ENCODE results near the gene HSPB7. TPM values are rescaled to one million over a fixed set of nuclear protein-coding genes. Genes with fewer than 3 reads are reported as not detected.
"Not testable (repeated sequence)": the region's sequence is repeated elsewhere in the genome, so short reads cannot be mapped to it uniquely, and the experiment has no call there.

Gene HSPB7
- total RNA-seq, 2 experiments from 2014 or later = not detected

- DNase-seq (no peak), ATAC-seq (peak; percentile 22)
- CTCF ChIA-PET = interaction anchor here (2.3 kb wide), 1 partner anchor 235 kb away, joined by 7 read pairs; no protein-coding TSS in a partner anchor
- Mint-ChIP-seq H3K36me3 (no peaks in the 10 kb centered on the region), H3K27ac (no peak overlapping the region), H3K27me3 (peaks cover 12% of the 10 kb centered on the region), H3K9me3 (ENCODE audit: low read depth) (no peaks in the 10 kb centered on the region), H3K4me3 (no peak overlapping the region), H3K4me1 (no peaks in the 10 kb centered on the region)
Measured at GRCh38 chr1:16026723-16027484, 9.1 kb upstream of the HSPB7 start.

GRCh38 chr1:16026302-16026701 is 8.5 kb upstream of the HSPB7 start:
- H3K4me3 Mint-ChIP-seq; H3K4me1 Mint-ChIP-seq; DNase-seq; H3K36me3 Mint-ChIP-seq; H3K9me3 Mint-ChIP-seq (ENCODE audit: low read depth); H3K27ac Mint-ChIP-seq; ATAC-seq: not testable (repeated sequence)
- H3K27me3 Mint-ChIP-seq = peaks cover 17% of the 10 kb centered on the region
- CTCF ChIA-PET = interaction anchor here (2.3 kb wide), 1 partner anchor 235 kb away, joined by 7 read pairs; no protein-coding TSS in a partner anchor

- Mint-ChIP-seq H3K27ac (no peak overlapping the region), H3K4me1 (no peaks in the 10 kb centered on the region), H3K9me3 (ENCODE audit: low read depth) (no peaks in the 10 kb centered on the region), H3K27me3 (peaks cover 11% of the 10 kb centered on the region), H3K36me3 (no peaks in the 10 kb centered on the region), H3K4me3 (no peak overlapping the region)
- no peak for ATAC-seq
- DNase-seq = no peak
- CTCF ChIA-PET = no interaction called here
Measured at GRCh38 chr1:16023050-16023653, 5.3 kb upstream of the HSPB7 start.

- ATAC-seq (no peak), DNase-seq (no peak)
- H3K9me3 Mint-ChIP-seq (ENCODE audit: low read depth) = no peaks in the 10 kb centered on the region
- CTCF ChIA-PET = no interaction called here
- no peaks in the 10 kb centered on the region for H3K4me1 Mint-ChIP-seq
- H3K27ac Mint-ChIP-seq = no peak overlapping the region
- no peak overlapping the region for H3K4me3 Mint-ChIP-seq
- peaks cover 6% of the 10 kb centered on the region for H3K27me3 Mint-ChIP-seq
- no peaks in the 10 kb centered on the region for H3K36me3 Mint-ChIP-seq
Measured at GRCh38 chr1:16022393-16022792, 4.5 kb upstream of the HSPB7 start.

- no peak within 1 kb of the TSS for H3K4me3 Mint-ChIP-seq
- H3K27ac Mint-ChIP-seq = no peak within 1 kb of the TSS
- DNase-seq (no peak), ATAC-seq (no peak)
- H3K4me1 Mint-ChIP-seq = no peaks in the 10 kb centered on the region
- no peaks in the 10 kb centered on the region for H3K9me3 Mint-ChIP-seq (ENCODE audit: low read depth)
- H3K27me3 Mint-ChIP-seq = peaks cover 6% of the 10 kb centered on the region
- CTCF ChIA-PET = no interaction called here
- no peaks in the 10 kb centered on the region for H3K36me3 Mint-ChIP-seq
Measured at GRCh38 chr1:16021681-16022080, 3.8 kb upstream of the HSPB7 start, which contains the start of gene CLCNKA. Gene CLCNKA (plus strand): TSS chr1:16022036. CDS start chr1:16022620, 584 bp downstream.

- CTCF ChIA-PET; H3K27me3 Mint-ChIP-seq; H3K9me3 Mint-ChIP-seq (ENCODE audit: low read depth); H3K27ac Mint-ChIP-seq; H3K36me3 Mint-ChIP-seq; H3K4me3 Mint-ChIP-seq; H3K4me1 Mint-ChIP-seq; ATAC-seq; DNase-seq: not testable (repeated sequence)
Measured at GRCh38 chr1:16020878-16021277, 3.0 kb upstream of the HSPB7 start.

GRCh38 chr1:16020325-16020724 is 2.5 kb upstream of the HSPB7 start:
- no peaks in the 10 kb centered on the region for H3K36me3 Mint-ChIP-seq
- H3K27me3 Mint-ChIP-seq = peaks cover 6% of the 10 kb centered on the region
- no peaks in the 10 kb centered on the region for H3K9me3 Mint-ChIP-seq (ENCODE audit: low read depth)
- H3K4me1 Mint-ChIP-seq = no peaks in the 10 kb centered on the region
- CTCF ChIA-PET = interaction anchor here (1.3 kb wide), 1 partner anchor 224 kb away, joined by 4 read pairs; no protein-coding TSS in a partner anchor
- no peak for DNase-seq
- H3K4me3 Mint-ChIP-seq = no peak overlapping the region
- no peak overlapping the region for H3K27ac Mint-ChIP-seq
- ATAC-seq = no peak

GRCh38 chr1:16019644-16020277 is 1.9 kb upstream of the HSPB7 start:
- Mint-ChIP-seq H3K27me3 (peaks cover 6% of the 10 kb centered on the region), H3K9me3 (ENCODE audit: low read depth) (no peaks in the 10 kb centered on the region), H3K27ac (no peak overlapping the region), H3K4me3 (no peak overlapping the region), H3K36me3 (no peaks in the 10 kb centered on the region), H3K4me1 (no peaks in the 10 kb centered on the region)
- CTCF ChIA-PET = interaction anchor here (0.5 to 1.3 kb wide), 2 partner anchors 225 to 229 kb away, joined by 3 to 4 read pairs; no protein-coding TSS in a partner anchor
- ATAC-seq (no peak), DNase-seq (no peak)

- H3K27me3 Mint-ChIP-seq = peaks cover 14% of the 10 kb centered on the region
- H3K4me1 Mint-ChIP-seq = no peaks in the 10 kb centered on the region
- DNase-seq = no peak
- no peak overlapping the region for H3K27ac Mint-ChIP-seq
- CTCF ChIA-PET = interaction anchor here (0.5 to 1.5 kb wide), 4 partner anchors 10 to 228 kb away, joined by 3 to 4 read pairs (median 3); no protein-coding TSS in a partner anchor
- H3K36me3 Mint-ChIP-seq = no peaks in the 10 kb centered on the region
- H3K9me3 Mint-ChIP-seq (ENCODE audit: low read depth) = no peaks in the 10 kb centered on the region
- ATAC-seq = no peak
- H3K4me3 Mint-ChIP-seq = no peak overlapping the region
Measured at GRCh38 chr1:16018749-16019643, 1.2 kb upstream of the HSPB7 start.

- H3K36me3 Mint-ChIP-seq = no peaks in the 10 kb centered on the region
- CTCF ChIA-PET = interaction anchor here (1.0 to 1.5 kb wide), 2 partner anchors 9 to 13 kb away, joined by 3 read pairs; no protein-coding TSS in a partner anchor
Measured at GRCh38 chr1:16018308-16018707, 465 bp upstream of the HSPB7 start.

GRCh38 chr1:16017076-16017460 is 775 bp downstream of the HSPB7 start:
- ATAC-seq = no peak
- H3K4me3 Mint-ChIP-seq = no peak overlapping the region
- CTCF ChIA-PET = no interaction called here
- H3K36me3 Mint-ChIP-seq = no peaks in the 10 kb centered on the region
- DNase-seq = no peak
- no peaks in the 10 kb centered on the region for H3K9me3 Mint-ChIP-seq (ENCODE audit: low read depth)
- no peak overlapping the region for H3K27ac Mint-ChIP-seq
- H3K27me3 Mint-ChIP-seq = peaks cover 19% of the 10 kb centered on the region
- peaks cover 2% of the 10 kb centered on the region for H3K4me1 Mint-ChIP-seq

More at GRCh38 chr1:16018308-16018707, 465 bp upstream of the HSPB7 start:
- DNase-seq (no peak), ATAC-seq (no peak)
- no peak overlapping the region for H3K27ac Mint-ChIP-seq
- no peak overlapping the region for H3K4me3 Mint-ChIP-seq
- H3K9me3 Mint-ChIP-seq (ENCODE audit: low read depth) = no peaks in the 10 kb centered on the region
- peaks cover 15% of the 10 kb centered on the region for H3K27me3 Mint-ChIP-seq
- no peaks in the 10 kb centered on the region for H3K4me1 Mint-ChIP-seq

- H3K36me3 Mint-ChIP-seq = no peaks in the 10 kb centered on the region
- DNase-seq (no peak), ATAC-seq (no peak)
- H3K4me3 Mint-ChIP-seq = no peak overlapping the region
- CTCF ChIA-PET = no interaction called here
- no peak overlapping the region for H3K27ac Mint-ChIP-seq
- peaks cover 20% of the 10 kb centered on the region for H3K27me3 Mint-ChIP-seq
- peaks cover 2% of the 10 kb centered on the region for H3K4me1 Mint-ChIP-seq
- no peaks in the 10 kb centered on the region for H3K9me3 Mint-ChIP-seq (ENCODE audit: low read depth)
Measured at GRCh38 chr1:16015960-16016901, 1.6 kb downstream of the HSPB7 start.
